HG02970 (cell line): ENCODE data around the gene GPR27.

Experiments
- ATAC-seq: cut with Tn5 transposase; IDR thresholded peaks from one replicate; pipeline ENCODE4 v1.9.1; 2021; ENCODE audit warnings: mild to moderate bottlenecking, moderate library complexity, moderate number of reproducible peaks; ENCODE audit not compliant: unreplicated experiment, low FRiP score

The GPR27 gene

GRCh38 chr3:71753701-71754609 lies at the start of gene GPR27:
Gene GPR27, plus strand, starts transcription at chr3:71753855. Its CDS starts 195 bp downstream, at chr3:71754050.
- no peak for ATAC-seq

- ATAC-seq: no peak
These were observed 48.7 kb upstream of the GPR27 start for GRCh38 chr3:71704915-71705314.

- no peak for ATAC-seq
These were observed 48.0 kb upstream of the GPR27 start for GRCh38 chr3:71705681-71706080.

GRCh38 chr3:71707595-71707994 lies 46.1 kb upstream of the GPR27 start:
- no peak for ATAC-seq

GRCh38 chr3:71708476-71709105 lies 45.1 kb upstream of the GPR27 start:
- ATAC-seq: no peak

GRCh38 chr3:71709908-71710511 lies 43.6 kb upstream of the GPR27 start:
- ATAC-seq: no peak

- no peak for ATAC-seq
These were observed 42.7 kb upstream of the GPR27 start for GRCh38 chr3:71710906-71711494.

GRCh38 chr3:71713041-71713440 lies 40.6 kb upstream of the GPR27 start:
- no peak for ATAC-seq

- ATAC-seq: no peak
These were observed 39.1 kb upstream of the GPR27 start for GRCh38 chr3:71714595-71714994.

GRCh38 chr3:71718072-71718471 lies 35.6 kb upstream of the GPR27 start:
- ATAC-seq: no peak

- ATAC-seq: no peak
These were observed 32.7 kb upstream of the GPR27 start for GRCh38 chr3:71721002-71721401.

- no peak for ATAC-seq
These were observed 32.0 kb upstream of the GPR27 start for GRCh38 chr3:71721651-71722157.

- ATAC-seq: no peak
These were observed 31.0 kb upstream of the GPR27 start for GRCh38 chr3:71722693-71723092.

- no peak for ATAC-seq
These were observed 30.0 kb upstream of the GPR27 start for GRCh38 chr3:71723452-71724170.

- ATAC-seq: no peak
These were observed 29.5 kb upstream of the GPR27 start for GRCh38 chr3:71724171-71724453.

- ATAC-seq: peak; percentile 14
These were observed 28.9 kb upstream of the GPR27 start for GRCh38 chr3:71724584-71725270.

- ATAC-seq: peak; percentile 53
These were observed 28.2 kb upstream of the GPR27 start, which contains the start of gene EIF4E3 for GRCh38 chr3:71725271-71725991. Gene EIF4E3, minus strand, starts transcription at chr3:71725402. Its CDS starts 35 bp downstream, at chr3:71725367.

- ATAC-seq: no peak
These were observed 27.5 kb upstream of the GPR27 start for GRCh38 chr3:71726146-71726545.
